ENCODE measurements around the gene SIN3A. TPM values are rescaled to one million over a fixed set of nuclear protein-coding genes. Genes with fewer than 3 reads are reported as not detected.
A peak's percentile ranks its signal among the peaks of the same experiment; 100 is the strongest.

The SIN3A gene
- total RNA-seq, 3 donors from 2014 or later, result 52.6 to 75.3 (median 60.6) TPM

- H3K4me3 ChIP-seq, result peak overlapping the region; percentile 27
- peaks cover 10% of the 10 kb centered on the region for H3K4me1 ChIP-seq (ENCODE audit: low read depth)
- ATAC-seq (no peak), DNase-seq (peak; percentile 60 to 83 (median 76))
- peaks cover 4% of the 10 kb centered on the region for H3K36me3 ChIP-seq (ENCODE audit: low read depth)
- H3K9me3 ChIP-seq, result no peaks in the 10 kb centered on the region
- intact Hi-C loops (cut with DNase I, micrococcal nuclease), result loop anchor here in 1 of 2 donors (10.0 kb wide), 1 partner anchor 192 kb away; the partner anchor contains the start of genes IMP3 and SNX33
- no peak for TF ChIP-seq CTCF (IDR thresholded peaks at IDR 0.05)
Measured at GRCh38 chr15:75452865-75453702, 1.6 kb upstream of the SIN3A start.

- ATAC-seq (peak; percentile 28), DNase-seq (peak; percentile 91 to 94 (median 93))
- intact Hi-C loops (cut with DNase I, micrococcal nuclease), result loop anchor here in 1 of 2 donors (10.0 kb wide), 1 partner anchor 192 kb away; the partner anchor contains the start of genes IMP3 and SNX33
- Histone ChIP-seq H3K36me3 (ENCODE audit: low read depth) (peaks cover 4% of the 10 kb centered on the region), H3K9me3 (no peaks in the 10 kb centered on the region), H3K4me1 (ENCODE audit: low read depth) (peaks cover 10% of the 10 kb centered on the region), H3K4me3 (peak overlapping the region; percentile 49)
- TF ChIP-seq CTCF (IDR thresholded peaks at IDR 0.05), result no peak
Measured at GRCh38 chr15:75452364-75452864, 924 bp upstream of the SIN3A start.

GRCh38 chr15:75451202-75451673 is 252 bp downstream of the SIN3A start:
- no peaks in the 10 kb centered on the region for H3K9me3 ChIP-seq
- H3K36me3 ChIP-seq (ENCODE audit: low read depth), result peaks cover 4% of the 10 kb centered on the region
- peaks cover 10% of the 10 kb centered on the region for H3K4me1 ChIP-seq (ENCODE audit: low read depth)
- ATAC-seq, result no peak
- H3K4me3 ChIP-seq, result peak overlapping the region; percentile 49
- TF ChIP-seq CTCF (IDR thresholded peaks at IDR 0.05), result no peak
- intact Hi-C loops (cut with DNase I, micrococcal nuclease), result loop anchor here in 1 of 2 donors (10.0 kb wide), 1 partner anchor 194 kb away; the partner anchor contains the start of genes IMP3 and SNX33
- DNase-seq, result no peak

- no peak for TF ChIP-seq CTCF (IDR thresholded peaks at IDR 0.05)
- H3K4me1 ChIP-seq (ENCODE audit: low read depth), result peaks cover 10% of the 10 kb centered on the region
- intact Hi-C loops (cut with DNase I, micrococcal nuclease), result loop anchor here in 1 of 2 donors (10.0 kb wide), 1 partner anchor 194 kb away; the partner anchor contains the start of genes IMP3 and SNX33
- DNase-seq (peak; percentile 97 to 99 (median 99)), ATAC-seq (peak; percentile 51)
- H3K4me3 ChIP-seq, result peak overlapping the region; percentile 49
- H3K36me3 ChIP-seq (ENCODE audit: low read depth), result peaks cover 4% of the 10 kb centered on the region
- no peaks in the 10 kb centered on the region for H3K9me3 ChIP-seq
Measured at GRCh38 chr15:75450307-75451201, 936 bp downstream of the SIN3A start.
